PC-9 (cell line): ENCODE results near the gene ZBTB7C.

Experiments
- EZH2 ChIP-seq: fragments of 200-600 bp; sonication (generic); IDR thresholded peaks from 2 replicates; pipeline ENCODE4 v1.8.0; 2017; ENCODE audit warnings: antibody characterized with exemption, low read depth
- TF ChIP-seq, protein P1 (sequence below): fragments of 200-600 bp; sonication (generic); conservative IDR thresholded peaks from 2 replicates; pipeline ENCODE4 v1.6.1; 2017; ENCODE audit warnings: mixed run types, antibody characterized with exemption, mild to moderate bottlenecking, moderate library complexity

DNA sequence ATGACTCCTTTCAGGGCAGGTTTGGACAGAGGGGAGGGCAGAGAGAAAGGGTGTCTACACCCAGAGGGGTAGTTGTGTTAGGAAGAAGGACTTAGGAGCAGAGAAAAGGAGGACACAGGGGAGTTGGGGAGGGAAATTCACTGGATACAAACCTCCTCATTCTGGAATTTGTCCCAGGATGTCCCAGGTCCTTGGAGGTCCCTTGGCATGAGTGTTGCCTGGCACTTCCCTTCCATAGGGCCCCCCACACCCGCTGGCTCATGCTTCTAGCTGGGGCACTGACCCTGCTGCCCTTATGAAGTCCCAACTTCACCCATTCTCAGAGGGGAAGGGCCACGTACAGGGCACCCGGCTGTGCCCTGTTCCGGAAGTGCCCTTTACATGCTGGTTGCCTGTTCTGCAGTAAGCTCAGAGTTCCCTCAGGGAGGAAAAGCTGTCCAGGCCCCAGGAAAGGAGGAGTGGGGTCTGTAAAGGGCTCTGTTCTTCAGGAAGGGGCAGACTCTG is 385.1 kb downstream of the ZBTB7C start:
- TF ChIP-seq, protein P1, sequence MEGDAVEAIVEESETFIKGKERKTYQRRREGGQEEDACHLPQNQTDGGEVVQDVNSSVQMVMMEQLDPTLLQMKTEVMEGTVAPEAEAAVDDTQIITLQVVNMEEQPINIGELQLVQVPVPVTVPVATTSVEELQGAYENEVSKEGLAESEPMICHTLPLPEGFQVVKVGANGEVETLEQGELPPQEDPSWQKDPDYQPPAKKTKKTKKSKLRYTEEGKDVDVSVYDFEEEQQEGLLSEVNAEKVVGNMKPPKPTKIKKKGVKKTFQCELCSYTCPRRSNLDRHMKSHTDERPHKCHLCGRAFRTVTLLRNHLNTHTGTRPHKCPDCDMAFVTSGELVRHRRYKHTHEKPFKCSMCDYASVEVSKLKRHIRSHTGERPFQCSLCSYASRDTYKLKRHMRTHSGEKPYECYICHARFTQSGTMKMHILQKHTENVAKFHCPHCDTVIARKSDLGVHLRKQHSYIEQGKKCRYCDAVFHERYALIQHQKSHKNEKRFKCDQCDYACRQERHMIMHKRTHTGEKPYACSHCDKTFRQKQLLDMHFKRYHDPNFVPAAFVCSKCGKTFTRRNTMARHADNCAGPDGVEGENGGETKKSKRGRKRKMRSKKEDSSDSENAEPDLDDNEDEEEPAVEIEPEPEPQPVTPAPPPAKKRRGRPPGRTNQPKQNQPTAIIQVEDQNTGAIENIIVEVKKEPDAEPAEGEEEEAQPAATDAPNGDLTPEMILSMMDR = peak; percentile 3; the same call in 1 of the 2 replicates
- TF ChIP-seq EZH2 = no peak
